Endothelial cell of umbilical vein (primary cell): ENCODE results near the gene NR2E1. TPM values are rescaled to one million over a fixed set of nuclear protein-coding genes. Genes with fewer than 3 reads are reported as not detected.

ENCODE experiments used
- BruUV-seq: library from RNA; stranded (reverse); fragments of 400-500 nt; replicated peaks from 2 replicates; lab custom pipeline; 2021; lab: Mats Ljungman, UMichigan
- CTCF ChIA-PET: fragments of 300-600, 350-600 bp; sonication (Branson Sonifier 250); formaldehyde crosslinking; loops from one replicate; lab custom pipeline; 2021; ENCODE audit warnings: antibody characterized with exemption, inconsistent platforms; lab: Charles Lee
- POLR2A ChIA-PET: fragments of 300-600, 350-600 bp; sonication (Branson Sonifier 250); formaldehyde crosslinking; loops from one replicate; lab custom pipeline; 2021; ENCODE audit warnings: antibody characterized with exemption, inconsistent platforms; lab: Charles Lee
- DNase-seq: peaks from one replicate; pipeline ENCODE4 v3.0.0-alpha.2; 2011; ENCODE audit warnings: low read depth, low spot score
- FAIRE-seq: peaks from 2 replicates; lab custom pipeline; 2011; peaks lifted over from hg19 to GRCh38; lab: Jason Lieb, UNC
- H2AFZ ChIP-seq: 2 replicates; pipeline ENCODE4 v1.6.0; 2012; ENCODE audit warnings: low read depth, low read length, control low read depth, inconsistent platforms
- H3K27ac ChIP-seq: 2 replicates; pipeline ENCODE4 v1.5.1; 2011; ENCODE audit warnings: low read depth, mild to moderate bottlenecking, control low read depth, low read length, moderate library complexity; ENCODE audit not compliant: insufficient read depth
- H3K27me3 ChIP-seq, 2 experiments: 2 replicates each; pipeline versions ENCODE4 v1.6.0 to v1.6.1; 2011; ENCODE audit warnings: low read length in 2 of 2, mixed read lengths in 1 of 2; ENCODE audit not compliant: control insufficient read depth in 2 of 2, insufficient read depth in 2 of 2
- H3K36me3 ChIP-seq, 2 experiments: 2 replicates in 1 of 2; 3 replicates in 1 of 2; pipeline ENCODE4 v1.5.1; 2011; ENCODE audit warnings: low read length in 2 of 2, mild to moderate bottlenecking in 1 of 2, moderate library complexity in 1 of 2; ENCODE audit not compliant: control insufficient read depth in 2 of 2, insufficient read depth in 2 of 2; ENCODE audit errors: extremely low read depth in 1 of 2
- H3K4me1 ChIP-seq: 3 replicates; pipeline ENCODE4 v1.5.1; 2011; ENCODE audit warnings: mild to moderate bottlenecking, low read length; ENCODE audit not compliant: control insufficient read depth, insufficient read depth; ENCODE audit errors: extremely low read depth
- H3K4me2 ChIP-seq: 2 replicates; pipeline ENCODE4 v1.6.1; 2011; ENCODE audit warnings: low read length, control low read depth, mixed read lengths; ENCODE audit not compliant: insufficient read depth
- H3K4me3 ChIP-seq, 3 experiments: fragments of 200-600 bp in 1 of 3; sonication (generic), shearing (Covaris generic) in 1 of 3; replicated peaks in 1 of 3; 2 replicates each; pipeline ENCODE4 v1.5.1; 2011 to 2016; ENCODE audit warnings: control low read depth in 3 of 3, low read length in 3 of 3, mild to moderate bottlenecking in 2 of 3, inconsistent platforms in 1 of 3, low read depth in 1 of 3, moderate library complexity in 1 of 3; ENCODE audit not compliant: insufficient read depth in 1 of 3
- H3K79me2 ChIP-seq: 2 replicates; pipeline ENCODE4 v1.6.0; 2012; ENCODE audit warnings: low read length, inconsistent platforms; ENCODE audit not compliant: control insufficient read depth, insufficient read depth
- H3K9ac ChIP-seq: replicated peaks from 2 replicates; pipeline ENCODE3; 2011; ENCODE audit warnings: low read length, control low read depth; ENCODE audit not compliant: insufficient read depth; ENCODE audit errors: extremely low read depth
- H3K9me1 ChIP-seq: replicated peaks from 3 replicates; pipeline ENCODE4 v1.6.0; 2011; ENCODE audit warnings: mild to moderate bottlenecking, low read length; ENCODE audit not compliant: control insufficient read depth, insufficient read depth; ENCODE audit errors: extremely low read depth
- H3K9me3 ChIP-seq: replicated peaks from 2 replicates; pipeline ENCODE4 v1.5.1; 2012; ENCODE audit warnings: low read length, inconsistent platforms; ENCODE audit not compliant: control insufficient read depth, insufficient read depth
- H4K20me1 ChIP-seq: replicated peaks from 2 replicates; pipeline ENCODE3; 2011; ENCODE audit warnings: mild to moderate bottlenecking, low read length; ENCODE audit not compliant: control insufficient read depth, insufficient read depth; ENCODE audit errors: extremely low read depth
- EZH2 ChIP-seq: IDR thresholded peaks from 2 replicates; pipeline ENCODE4 v1.6.1; 2012; ENCODE audit warnings: borderline replicate concordance, low read depth, mild to moderate bottlenecking, moderate library complexity, low read length, inconsistent platforms; ENCODE audit not compliant: severe bottlenecking
- FOS ChIP-seq: IDR thresholded peaks from 2 replicates; pipeline ENCODE4 v1.6.1; 2011; ENCODE audit warnings: mild to moderate bottlenecking, low read length, moderate library complexity, borderline replicate concordance; ENCODE audit not compliant: insufficient read depth
- GATA2 ChIP-seq: IDR thresholded peaks from 2 replicates; pipeline ENCODE4 v1.7.0; 2011; ENCODE audit warnings: low read depth, mild to moderate bottlenecking, moderate library complexity, mixed read lengths, low read length; ENCODE audit not compliant: insufficient read length, insufficient read depth
- JUN ChIP-seq: IDR thresholded peaks from 2 replicates; pipeline ENCODE4 v1.6.1; 2011; ENCODE audit warnings: borderline replicate concordance, low read depth; ENCODE audit not compliant: insufficient read length, insufficient read depth
- MYC ChIP-seq: IDR thresholded peaks from one replicate; pipeline ENCODE4 v1.6.1; 2011; ENCODE audit warnings: mild to moderate bottlenecking, low read depth, low read length
- POLR2A ChIP-seq: IDR thresholded peaks from 2 replicates; pipeline ENCODE4 v1.6.1; 2012; ENCODE audit warnings: low read depth, mild to moderate bottlenecking, control low read depth, low read length
- POLR2AphosphoS5 ChIP-seq: IDR thresholded peaks from 2 replicates; pipeline ENCODE4 v1.6.1; 2012; ENCODE audit warnings: low read depth, mild to moderate bottlenecking, control low read depth, low read length, moderate library complexity; ENCODE audit not compliant: insufficient read depth
- dilution Hi-C: fragments of 300-500 bp; cut with MboI; formaldehyde crosslinking; loops from one replicate; pipeline ENCODE4 v1.15.0; 2019; ENCODE audit warnings: low sequenced_read_pairs; ENCODE audit not compliant: extremely low pct_ligation_motif_present
- intact Hi-C: fragments of 100-400 bp; cut with micrococcal nuclease; formaldehyde crosslinking; loops from one replicate; pipeline ENCODE4 v1.10.0; 2022
- polyA plus RNA-seq, 4 experiments: library from polyadenylated mRNA; depleted of rRNA in 3 of 4; stranded (reverse) in 3 of 4; unstranded in 1 of 4; fragments of >200 nt; gene quantifications; 2 replicates each; pipeline versions ENCODE4 v1.2.1 to v1.2.3, GENCODE V29; 2011 to 2012; ENCODE audit warnings: missing spikeins in 1 of 4
- total RNA-seq: library from RNA; stranded (reverse); gene quantifications from 2 replicates; pipeline ENCODE4 v1.2.3, GENCODE V29; 2021
- TF ChIP-seq, protein P1 (sequence below): IDR thresholded peaks from 2 replicates; pipeline ENCODE4 v1.6.1; 2011; ENCODE audit not compliant: insufficient read depth, insufficient read length
- TF ChIP-seq, protein P2 (sequence below), 2 donors: IDR thresholded peaks; 1 replicate in 1 of 2; 2 replicates in 1 of 2; pipeline ENCODE4 v1.5.1; 2011; ENCODE audit warnings: low read length in 2 of 2, mild to moderate bottlenecking in 2 of 2, moderate library complexity in 2 of 2, control low read depth in 1 of 2, inconsistent platforms in 1 of 2, low read depth in 1 of 2; ENCODE audit not compliant: insufficient read depth in 1 of 2; ENCODE audit errors: extremely low read depth in 1 of 2

NR2E1 gene
- total and polyA plus RNA-seq, 2 donors (not counting 3 experiments of a cell fraction or from before 2014, with no cell fraction given) = not detected

DNA sequence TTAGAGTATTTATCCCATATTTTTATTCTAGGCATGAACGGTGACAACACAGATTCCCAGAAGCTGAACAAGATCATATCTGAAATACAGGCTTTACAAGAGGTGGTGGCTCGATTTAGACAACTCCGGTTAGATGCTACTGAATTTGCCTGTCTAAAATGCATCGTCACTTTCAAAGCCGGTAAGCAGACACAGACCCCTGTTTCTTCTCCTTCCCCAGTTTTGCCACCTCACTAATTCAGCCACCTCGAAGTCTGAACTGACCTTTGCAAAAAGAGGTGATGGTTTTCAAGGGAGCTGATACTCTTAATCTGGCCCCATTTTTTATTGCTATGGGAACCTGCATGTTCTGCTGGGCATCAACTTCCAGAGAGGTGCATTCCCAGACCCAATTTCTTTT is 15.0 kb downstream of the NR2E1 start:
- H3K36me3 ChIP-seq = no peaks in the 10 kb centered on the region
- ChIA-PET POLR2A (no interaction called here), CTCF (interaction anchor here (5.8 kb wide), 1 partner anchor 311 kb away, joined by 45 read pairs; no protein-coding TSS in a partner anchor)
- H4K20me1 ChIP-seq = no peaks in the 10 kb centered on the region
- no peaks in the 10 kb centered on the region for H3K79me2 ChIP-seq
- peaks cover 3% of the 10 kb centered on the region for H3K4me1 ChIP-seq
- DNase-seq (no peak), FAIRE-seq (no peak)
- no peaks in the 10 kb centered on the region for H3K9me3 ChIP-seq
- no peak overlapping the region for H2AFZ ChIP-seq
- H3K27me3 ChIP-seq = peaks cover 36 to 48% of the 10 kb centered on the region in 2 experiments
- no peak for TF ChIP-seq POLR2AphosphoS5
- TF ChIP-seq FOS = no peak
- no peak for TF ChIP-seq JUN
- TF ChIP-seq EZH2 = no peak
- TF ChIP-seq GATA2 = no peak
- TF ChIP-seq, protein P1, sequence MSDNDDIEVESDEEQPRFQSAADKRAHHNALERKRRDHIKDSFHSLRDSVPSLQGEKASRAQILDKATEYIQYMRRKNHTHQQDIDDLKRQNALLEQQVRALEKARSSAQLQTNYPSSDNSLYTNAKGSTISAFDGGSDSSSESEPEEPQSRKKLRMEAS = no peak
- no peak for TF ChIP-seq POLR2A
- TF ChIP-seq, protein P2, sequence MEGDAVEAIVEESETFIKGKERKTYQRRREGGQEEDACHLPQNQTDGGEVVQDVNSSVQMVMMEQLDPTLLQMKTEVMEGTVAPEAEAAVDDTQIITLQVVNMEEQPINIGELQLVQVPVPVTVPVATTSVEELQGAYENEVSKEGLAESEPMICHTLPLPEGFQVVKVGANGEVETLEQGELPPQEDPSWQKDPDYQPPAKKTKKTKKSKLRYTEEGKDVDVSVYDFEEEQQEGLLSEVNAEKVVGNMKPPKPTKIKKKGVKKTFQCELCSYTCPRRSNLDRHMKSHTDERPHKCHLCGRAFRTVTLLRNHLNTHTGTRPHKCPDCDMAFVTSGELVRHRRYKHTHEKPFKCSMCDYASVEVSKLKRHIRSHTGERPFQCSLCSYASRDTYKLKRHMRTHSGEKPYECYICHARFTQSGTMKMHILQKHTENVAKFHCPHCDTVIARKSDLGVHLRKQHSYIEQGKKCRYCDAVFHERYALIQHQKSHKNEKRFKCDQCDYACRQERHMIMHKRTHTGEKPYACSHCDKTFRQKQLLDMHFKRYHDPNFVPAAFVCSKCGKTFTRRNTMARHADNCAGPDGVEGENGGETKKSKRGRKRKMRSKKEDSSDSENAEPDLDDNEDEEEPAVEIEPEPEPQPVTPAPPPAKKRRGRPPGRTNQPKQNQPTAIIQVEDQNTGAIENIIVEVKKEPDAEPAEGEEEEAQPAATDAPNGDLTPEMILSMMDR (IDR thresholded peaks at IDR 0.05; ENCODE audit: extremely low read depth in 1 of 2, insufficient read depth in 1 of 2, low read depth in 1 of 2, low read length in 2 of 2) = no peak
- TF ChIP-seq MYC = no peak
- no peak overlapping the region for H3K4me2 ChIP-seq
- H3K4me3 ChIP-seq = no peak overlapping the region
- no TSS peak for BruUV-seq
- dilution Hi-C loops = no loop called here
- intact Hi-C loops = no loop called here
- no peak overlapping the region for H3K27ac ChIP-seq
- H3K9ac ChIP-seq = no peak overlapping the region
- H3K9me1 ChIP-seq = no peaks in the 10 kb centered on the region
